Left ventricle myocardium inferior (tissue), 1 donor: ENCODE data around the gene PTGIS. TPM values are rescaled to one million over a fixed set of nuclear protein-coding genes. Genes with fewer than 3 reads are reported as not detected.

ENCODE experiments used
- DNase-seq: peaks from one replicate; pipeline ENCODE4 v3.0.0-alpha.2; 2020
- H3K27ac ChIP-seq: fragments of 200-600 bp; replicated peaks from 2 replicates; pipeline ENCODE4 v1.8.0; 2021
- H3K27me3 ChIP-seq: fragments of 200-600 bp; 2 replicates; pipeline ENCODE4 v1.8.0; 2021; ENCODE audit warnings: low read depth
- H3K36me3 ChIP-seq: fragments of 200-600 bp; 2 replicates; pipeline ENCODE4 v1.8.0; 2021
- H3K4me1 ChIP-seq: fragments of 200-600 bp; 2 replicates; pipeline ENCODE4 v1.8.0; 2021
- H3K4me3 ChIP-seq: fragments of 200-600 bp; 2 replicates; pipeline ENCODE4 v1.8.0; 2021; ENCODE audit warnings: mild to moderate bottlenecking, moderate library complexity
- H3K9me3 ChIP-seq: fragments of 200-600 bp; replicated peaks from 2 replicates; pipeline ENCODE4 v1.8.0; 2021
- CTCF ChIP-seq: fragments of 200-600 bp; IDR thresholded peaks from 2 replicates; pipeline ENCODE4 v1.8.0; 2021; ENCODE audit warnings: antibody characterized with exemption, mild to moderate bottlenecking, borderline replicate concordance
- intact Hi-C: fragments of 100-400 bp; cut with micrococcal nuclease; formaldehyde crosslinking; loops from one replicate; pipeline ENCODE4 v1.11.0; 2022
- total RNA-seq: library from RNA; stranded (reverse); fragmentation: NEBNext Ultra II Directional; extraction: Animal tissue kit (Norgen Biotek cat#: 25700); gene quantifications from one replicate; pipeline ENCODE4 v1.2.1, GENCODE V29; 2021
- donor health status: DM: no; HTN: yes; CAD: no; lungs with severe emphysema.

Gene PTGIS
- total RNA-seq, 1 donor from 2014 or later: 26.3 TPM

DNA sequence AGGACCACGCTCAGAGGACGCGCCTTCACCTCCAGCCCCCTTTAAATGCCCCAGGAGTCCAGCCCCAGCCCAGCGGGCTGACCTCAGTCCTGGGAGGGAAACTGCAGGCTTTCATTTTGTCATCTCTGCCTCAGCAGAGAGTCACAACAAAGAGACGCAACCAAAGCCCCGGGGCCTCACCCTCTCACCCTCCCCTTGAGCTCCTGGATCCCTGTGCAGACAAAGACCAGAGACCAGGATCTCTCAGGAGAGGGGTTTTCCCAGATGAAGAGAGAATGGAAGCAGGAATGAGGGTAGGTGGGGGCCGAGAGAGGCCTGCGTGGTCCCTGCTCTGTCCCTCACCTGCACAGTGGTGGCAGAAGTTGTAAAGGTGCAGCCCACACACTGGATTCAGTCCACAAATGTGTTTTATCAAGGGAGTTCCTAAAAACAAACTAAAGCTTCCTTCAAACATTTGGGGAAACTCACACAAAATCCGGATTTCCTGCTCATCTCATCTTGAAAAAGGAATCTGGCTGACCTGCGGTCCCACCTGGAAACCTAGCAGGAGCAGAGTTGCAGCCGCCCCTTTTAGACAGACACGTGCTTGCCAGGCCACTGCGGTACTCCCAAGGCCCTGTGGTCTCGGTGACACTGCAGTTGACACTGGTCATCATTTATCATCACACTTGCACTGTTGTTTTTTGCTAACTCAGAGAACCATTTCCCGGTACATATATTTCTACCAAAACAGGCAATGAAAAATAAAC, 27.1 kb downstream of the PTGIS start:
- H3K4me1 ChIP-seq: no peaks in the 10 kb centered on the region
- peaks cover 17% of the 10 kb centered on the region for H3K36me3 ChIP-seq
- no peaks in the 10 kb centered on the region for H3K9me3 ChIP-seq
- H3K27ac ChIP-seq: no peak overlapping the region
- intact Hi-C loops: loop anchor here (5.0 kb wide), 1 partner anchor 66 kb away; no protein-coding TSS in a partner anchor
- no peak for TF ChIP-seq CTCF
- H3K4me3 ChIP-seq: no peak overlapping the region
- peaks cover 15% of the 10 kb centered on the region for H3K27me3 ChIP-seq
- no peak for DNase-seq

- Histone ChIP-seq H3K4me1 (no peaks in the 10 kb centered on the region), H3K27ac (no peak overlapping the region), H3K36me3 (peaks cover 17% of the 10 kb centered on the region), H3K27me3 (peaks cover 15% of the 10 kb centered on the region), H3K4me3 (no peak overlapping the region), H3K9me3 (no peaks in the 10 kb centered on the region)
- intact Hi-C loops: loop anchor here (5.0 kb wide), 1 partner anchor 67 kb away; no protein-coding TSS in a partner anchor
- DNase-seq: no peak
- TF ChIP-seq CTCF: no peak
These were observed 27.7 kb downstream of the PTGIS start for GRCh38 chr20:49540232-49540620.

DNA sequence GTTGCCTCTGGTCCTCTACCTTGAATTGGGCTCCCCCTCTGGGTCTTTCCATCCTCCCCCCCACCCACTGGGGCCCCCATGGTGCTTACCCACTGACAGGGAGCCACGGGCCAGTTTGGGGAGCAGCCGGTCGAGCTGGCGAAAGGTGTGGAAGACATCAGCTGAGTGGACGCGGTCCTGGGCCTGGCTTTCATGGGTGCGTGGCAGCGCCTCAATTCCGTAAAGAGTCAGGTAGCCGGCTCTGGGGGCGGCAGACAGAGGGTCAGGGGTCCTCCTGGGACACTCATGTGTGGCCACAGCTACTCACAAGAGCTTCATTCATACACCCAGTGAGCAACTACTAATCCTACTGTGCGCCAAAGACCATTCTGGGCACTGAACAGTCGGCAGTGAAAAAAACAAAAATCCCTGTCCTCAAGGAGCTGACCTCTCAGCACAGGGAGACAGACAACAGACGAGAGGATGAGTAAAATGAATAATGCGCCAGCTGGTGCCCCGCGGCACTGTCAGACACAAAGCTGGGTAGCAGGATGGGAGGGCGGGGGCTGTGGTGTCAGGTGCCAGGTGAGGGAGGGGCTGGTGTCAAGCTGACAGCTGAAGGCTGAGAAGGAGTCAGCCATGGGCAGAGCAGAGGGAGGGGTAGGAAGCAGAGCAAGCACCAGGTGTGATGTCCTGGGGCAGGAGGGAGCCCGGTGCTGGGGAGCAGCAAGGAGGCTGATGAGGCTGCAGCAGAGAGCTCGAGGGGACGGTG, 28.3 kb downstream of the PTGIS start:
- no peaks in the 10 kb centered on the region for H3K4me1 ChIP-seq
- DNase-seq: no peak
- no peak overlapping the region for H3K27ac ChIP-seq
- H3K36me3 ChIP-seq: peaks cover 17% of the 10 kb centered on the region
- no peak for TF ChIP-seq CTCF
- H3K4me3 ChIP-seq: no peak overlapping the region
- intact Hi-C loops: loop anchor here (5.0 to 10.0 kb wide), 2 partner anchors 68 to 205 kb away; no protein-coding TSS in a partner anchor
- H3K9me3 ChIP-seq: no peaks in the 10 kb centered on the region
- peaks cover 15% of the 10 kb centered on the region for H3K27me3 ChIP-seq

DNA sequence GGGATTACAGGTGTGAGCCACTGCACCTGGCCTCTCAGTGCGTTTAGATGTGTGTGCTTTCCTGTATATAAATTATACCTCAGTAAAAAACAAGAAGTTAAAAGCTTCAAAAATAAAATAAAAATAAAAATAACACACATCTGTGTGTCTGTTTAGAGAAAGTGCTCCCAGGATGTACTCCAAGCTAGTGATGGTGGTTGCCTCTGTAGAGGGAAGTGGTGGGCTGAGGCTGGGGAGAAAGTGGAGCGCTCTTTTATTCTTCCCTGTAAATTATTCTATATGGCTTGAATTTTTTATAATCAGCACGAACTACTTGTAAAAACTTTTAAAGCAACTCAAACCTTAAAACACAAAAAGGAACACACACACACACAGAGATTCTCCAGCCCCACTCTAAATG, 29.0 kb downstream of the PTGIS start:
- TF ChIP-seq CTCF: no peak
- intact Hi-C loops: loop anchor here (10.0 kb wide), 1 partner anchor 204 kb away; no protein-coding TSS in a partner anchor
- Histone ChIP-seq H3K27me3 (peaks cover 15% of the 10 kb centered on the region), H3K4me1 (no peaks in the 10 kb centered on the region), H3K4me3 (no peak overlapping the region), H3K36me3 (peaks cover 17% of the 10 kb centered on the region), H3K9me3 (no peaks in the 10 kb centered on the region), H3K27ac (no peak overlapping the region)
- no peak for DNase-seq

DNA sequence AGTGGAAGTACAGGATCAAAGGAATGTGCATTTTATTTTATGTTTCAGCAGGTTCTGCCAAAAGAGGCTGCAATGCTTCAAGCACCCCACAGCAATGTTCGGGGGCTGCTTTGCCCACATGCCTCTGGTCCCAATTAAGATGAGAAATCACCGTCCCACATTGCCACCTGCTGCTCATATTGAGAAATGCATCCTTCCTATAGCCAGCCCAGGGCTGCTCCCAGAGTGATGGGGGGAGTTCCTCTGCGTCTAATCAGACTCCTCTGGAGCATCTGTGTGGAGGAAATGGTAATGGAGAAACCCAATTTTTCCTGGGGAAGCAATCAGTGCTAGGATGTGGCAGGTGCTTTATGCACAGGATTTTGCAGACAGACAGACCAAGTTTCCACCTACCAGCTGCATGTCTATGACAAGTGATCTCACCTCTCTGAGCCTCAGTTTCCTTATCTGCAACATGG, 33.7 kb downstream of the PTGIS start:
- intact Hi-C loops: loop anchor here (10.0 kb wide), 1 partner anchor 199 kb away; no protein-coding TSS in a partner anchor
- no peak overlapping the region for H3K4me3 ChIP-seq
- H3K27me3 ChIP-seq: peaks cover 15% of the 10 kb centered on the region
- TF ChIP-seq CTCF: peak; percentile 89
- peaks cover 10% of the 10 kb centered on the region for H3K36me3 ChIP-seq
- no peaks in the 10 kb centered on the region for H3K9me3 ChIP-seq
- H3K4me1 ChIP-seq: no peaks in the 10 kb centered on the region
- H3K27ac ChIP-seq: no peak overlapping the region
- no peak for DNase-seq
